Stimulated activated CD4-positive, alpha-beta T cell treated with anti-CD3 and anti-CD28 coated beads, Interleukin-12 subunit alpha, Interleukin-12 subunit beta, amount 100 ng/mL, for 24 hours (primary cell): Measurements from ENCODE around the gene ADGRG1.
"Not testable (repeated sequence)": the region's sequence is repeated elsewhere in the genome, so short reads cannot be mapped to it uniquely, and the experiment has no call there.

ENCODE experiments used
- DNase-seq, 2 experiments: peaks; one replicate each; pipeline ENCODE4 v3.0.0-alpha.2; 2020; ENCODE audit warnings: low read depth in 2 of 2

Gene ADGRG1

GRCh38 chr16:57698812-57699405 lies 70.5 kb downstream of the ADGRG1 start:
- no peak for DNase-seq

GRCh38 chr16:57699481-57699880 lies 71.1 kb downstream of the ADGRG1 start:
- DNase-seq: no peak

- DNase-seq: no peak
These were observed 71.5 kb downstream of the ADGRG1 start for GRCh38 chr16:57699899-57700298.

GRCh38 chr16:57700781-57701551 lies 72.5 kb downstream of the ADGRG1 start:
- DNase-seq: no peak

GRCh38 chr16:57701759-57702371 lies 73.4 kb downstream of the ADGRG1 start:
- no peak for DNase-seq

- no peak for DNase-seq
These were observed 75.1 kb downstream of the ADGRG1 start for GRCh38 chr16:57703416-57704010.

- DNase-seq: no peak
These were observed 75.8 kb downstream of the ADGRG1 start for GRCh38 chr16:57704011-57704904.

GRCh38 chr16:57704905-57705852 lies 76.7 kb downstream of the ADGRG1 start:
- DNase-seq: no peak

- no peak for DNase-seq
These were observed 78.3 kb downstream of the ADGRG1 start for GRCh38 chr16:57706717-57707116.

- no peak for DNase-seq
These were observed 78.9 kb downstream of the ADGRG1 start for GRCh38 chr16:57707331-57707730.

GRCh38 chr16:57708168-57708567 lies 79.7 kb downstream of the ADGRG1 start:
- no peak for DNase-seq

GRCh38 chr16:57709663-57710062 lies 81.2 kb downstream of the ADGRG1 start:
- DNase-seq: no peak

GRCh38 chr16:57711346-57711745 lies 82.9 kb downstream of the ADGRG1 start:
- no peak for DNase-seq

GRCh38 chr16:57711993-57712392 lies 83.6 kb downstream of the ADGRG1 start:
- no peak for DNase-seq

- DNase-seq: not testable (repeated sequence)
These were observed 84.1 kb downstream of the ADGRG1 start for GRCh38 chr16:57712569-57712968.

GRCh38 chr16:57713596-57713995 lies 85.2 kb downstream of the ADGRG1 start:
- no peak for DNase-seq

- no peak for DNase-seq
These were observed 85.6 kb downstream of the ADGRG1 start for GRCh38 chr16:57714047-57714446.
